GM19438 (cell line): Measurements from ENCODE around the gene ABCB11.
A peak's percentile ranks its signal among the peaks of the same experiment; 100 is the strongest.
"Not testable (repeated sequence)": the region's sequence is repeated elsewhere in the genome, so short reads cannot be mapped to it uniquely, and the experiment has no call there.

Experiments used
- ATAC-seq: cut with Tn5 transposase; IDR thresholded peaks from one replicate; pipeline ENCODE4 v1.9.1; 2021; ENCODE audit warnings: low read depth; ENCODE audit not compliant: unreplicated experiment

The ABCB11 gene

DNA sequence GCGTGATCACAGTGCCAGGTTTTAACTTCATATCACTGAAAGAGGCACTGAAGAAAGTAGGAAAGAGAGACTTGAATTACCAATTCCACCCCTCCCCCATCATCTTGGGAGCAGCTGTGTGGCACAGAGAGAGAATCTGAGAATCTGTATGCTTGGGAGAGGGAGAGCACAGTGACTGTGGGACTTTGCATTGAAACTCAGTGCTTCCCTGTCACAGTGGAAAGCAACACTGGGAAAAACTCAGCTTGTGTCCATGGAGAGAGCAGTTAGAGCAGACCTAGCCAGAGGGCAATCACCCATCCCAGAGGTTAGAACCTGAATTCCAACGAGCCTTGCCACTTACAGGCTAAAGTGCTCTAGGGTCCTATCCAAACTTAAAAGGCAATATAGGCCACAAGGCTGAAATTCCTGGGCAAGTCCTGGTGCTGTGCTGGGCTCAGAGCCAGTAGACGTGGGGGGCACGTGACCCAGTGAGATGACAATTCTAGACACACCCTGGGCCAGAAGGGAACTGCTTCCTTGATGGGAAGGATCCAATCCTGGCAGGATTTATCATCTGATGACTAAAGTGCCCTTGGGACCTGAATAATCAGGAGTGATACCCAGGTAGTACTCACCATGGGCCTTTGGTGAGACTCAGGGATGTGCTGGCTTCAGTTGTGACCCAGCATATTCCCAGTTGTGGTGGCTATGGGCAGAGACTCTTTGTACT, 15.5 kb upstream of the ABCB11 start:
- ATAC-seq, result no peak

DNA sequence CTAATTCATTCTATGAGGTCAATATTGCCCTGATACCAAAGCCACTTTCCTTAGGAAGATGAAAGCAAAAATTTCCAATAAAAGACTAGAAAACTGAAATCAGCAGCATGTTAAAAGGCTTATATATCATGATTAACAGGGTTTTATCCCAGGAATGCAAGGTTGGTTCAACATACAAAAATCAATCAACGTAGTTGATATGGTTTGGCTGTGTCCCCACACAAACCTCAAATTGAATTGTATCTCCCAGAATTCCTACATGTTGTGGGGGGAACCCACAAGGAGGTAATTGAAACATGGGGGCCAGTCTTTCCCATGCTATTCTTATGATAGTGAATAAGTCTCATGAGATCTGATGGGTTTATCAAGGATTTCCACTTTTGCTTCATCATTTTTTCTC, 11.7 kb upstream of the ABCB11 start:
- ATAC-seq, result no peak

DNA sequence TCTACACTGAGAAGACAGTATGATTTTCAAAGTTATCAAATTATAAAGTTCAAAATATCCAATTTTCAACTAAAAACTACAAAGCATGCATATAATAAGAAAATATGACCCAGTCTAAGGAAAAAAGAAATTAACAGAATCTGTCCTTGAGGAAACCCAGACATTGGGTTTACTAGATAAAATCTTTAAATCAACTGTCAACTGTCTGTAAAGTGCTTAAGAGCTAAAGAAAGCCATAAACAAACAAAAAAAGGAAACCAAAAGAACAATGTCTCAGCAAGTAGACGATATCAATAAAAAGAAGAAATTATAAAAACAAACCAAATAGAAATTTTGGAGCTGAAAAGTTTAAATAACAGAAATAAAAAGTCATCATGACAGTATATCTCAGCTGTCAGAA, 10.5 kb upstream of the ABCB11 start:
- ATAC-seq, result no peak

DNA sequence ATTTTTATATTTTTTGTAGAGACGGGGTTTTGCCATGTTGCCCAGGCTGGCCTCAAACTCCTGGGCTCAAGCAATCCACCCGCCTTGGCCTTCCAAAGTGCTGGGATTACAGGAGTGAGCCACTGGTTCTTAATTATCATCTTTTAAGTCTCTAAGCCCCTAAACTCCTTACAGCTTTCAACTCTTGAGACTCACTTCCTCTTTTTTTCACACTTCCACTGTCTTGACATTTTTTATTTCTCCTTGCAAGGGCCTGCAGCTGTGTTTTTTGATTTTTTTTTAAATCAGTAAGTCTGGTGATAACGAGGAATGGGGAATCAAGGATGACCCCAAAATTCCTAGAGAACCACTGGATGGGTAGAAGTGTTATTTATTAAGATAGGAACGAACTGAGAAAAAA, 8.6 kb upstream of the ABCB11 start:
- ATAC-seq, result no peak

DNA sequence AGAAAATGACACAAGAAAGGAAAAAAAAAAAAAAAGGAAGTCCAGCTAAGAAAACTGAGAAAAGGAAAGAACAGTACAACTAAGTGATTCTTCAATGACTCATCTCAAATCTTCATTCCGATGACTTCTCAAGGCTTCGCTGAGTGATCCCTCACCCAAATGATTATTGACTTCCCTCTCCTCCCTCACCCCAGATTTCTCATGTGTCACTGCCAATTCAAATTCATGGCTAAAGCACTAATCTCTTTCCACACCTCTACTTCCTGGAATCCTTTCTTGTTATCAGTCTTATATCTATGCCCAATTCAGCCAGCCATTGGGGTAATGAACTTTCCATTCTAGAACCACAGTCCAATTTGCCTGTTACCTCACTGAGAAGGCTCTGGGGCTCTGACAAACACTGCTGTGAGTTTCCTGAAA, 7.2 kb upstream of the ABCB11 start:
- ATAC-seq, result peak; percentile 62

DNA sequence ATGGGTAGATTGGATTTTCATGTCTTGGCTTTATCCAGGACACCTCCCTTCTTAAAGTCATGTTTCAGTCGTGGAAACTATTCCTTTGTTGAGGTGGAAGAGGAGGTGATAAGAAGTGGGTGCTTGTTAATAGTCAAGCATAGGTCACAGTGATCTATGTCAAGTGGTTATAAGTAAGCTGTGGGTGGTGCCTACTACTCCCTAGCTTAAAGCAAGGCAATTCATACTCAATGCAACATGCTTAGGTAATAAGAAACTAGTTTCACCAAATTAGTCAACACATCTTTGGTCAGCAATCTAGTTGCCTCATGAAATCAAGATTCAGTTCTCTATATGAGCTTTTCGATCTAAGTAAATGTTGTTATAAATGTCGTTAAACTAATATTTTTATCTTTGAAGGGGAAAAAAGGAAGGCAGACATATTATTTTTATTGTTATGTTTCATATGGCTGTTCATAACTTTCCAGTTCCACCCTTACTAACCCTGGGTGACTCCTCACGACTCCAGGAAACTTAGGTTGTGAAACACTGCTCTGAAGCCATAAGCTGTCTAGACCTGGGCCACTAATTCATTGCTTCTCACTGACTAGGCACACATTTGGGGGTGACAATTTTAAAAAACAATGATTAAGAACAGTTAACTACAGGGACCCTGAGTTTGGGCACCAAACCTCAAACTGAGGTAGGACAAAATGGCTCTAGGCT, 5.8 kb upstream of the ABCB11 start:
- ATAC-seq, result peak; percentile 54

DNA sequence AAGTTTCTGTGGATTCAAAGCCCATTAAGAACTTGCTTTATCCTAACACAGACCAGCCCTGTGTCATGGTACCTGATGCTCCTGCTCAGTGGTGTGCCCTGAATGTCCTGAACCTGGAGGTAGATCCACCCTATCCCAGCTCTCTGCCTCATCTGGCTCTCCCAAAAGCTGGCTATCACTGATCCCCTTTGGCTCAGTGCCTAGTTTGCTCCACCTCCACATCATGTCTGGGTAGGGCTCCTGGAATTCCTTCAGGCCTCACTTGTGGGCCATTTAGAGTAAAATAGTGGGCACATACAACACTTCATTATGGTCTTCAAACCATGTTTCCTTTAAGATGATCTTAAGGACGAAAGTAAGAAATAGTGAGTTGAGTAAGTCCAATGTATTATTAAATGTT, 4.8 kb upstream of the ABCB11 start:
- ATAC-seq, result no peak

DNA sequence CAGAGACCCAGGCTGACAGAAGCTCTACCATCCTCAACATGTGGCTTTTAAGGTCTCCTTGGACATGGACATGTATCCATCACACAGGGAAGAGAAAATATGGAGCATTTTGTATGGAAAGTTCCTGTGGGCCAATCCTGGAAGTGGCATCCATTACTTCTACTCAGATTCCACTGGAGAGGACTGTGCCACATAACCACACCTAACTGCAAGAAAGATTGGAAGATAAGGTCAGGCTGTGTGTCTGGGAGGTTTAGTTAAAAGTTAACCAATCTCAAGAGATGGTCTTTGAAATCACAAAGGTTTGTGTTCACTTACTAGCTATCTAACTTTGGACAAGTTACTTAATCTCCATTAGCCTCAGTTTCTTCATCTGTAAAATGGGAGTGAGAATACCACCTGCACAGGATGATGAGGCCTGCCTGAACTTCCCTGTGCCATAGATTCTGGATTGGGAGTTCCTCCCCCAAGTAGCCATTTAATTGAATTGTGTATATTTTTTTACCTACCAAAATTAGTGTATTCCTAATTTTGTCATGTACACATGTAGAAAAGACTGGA, 3.9 kb upstream of the ABCB11 start:
- ATAC-seq, result no peak

DNA sequence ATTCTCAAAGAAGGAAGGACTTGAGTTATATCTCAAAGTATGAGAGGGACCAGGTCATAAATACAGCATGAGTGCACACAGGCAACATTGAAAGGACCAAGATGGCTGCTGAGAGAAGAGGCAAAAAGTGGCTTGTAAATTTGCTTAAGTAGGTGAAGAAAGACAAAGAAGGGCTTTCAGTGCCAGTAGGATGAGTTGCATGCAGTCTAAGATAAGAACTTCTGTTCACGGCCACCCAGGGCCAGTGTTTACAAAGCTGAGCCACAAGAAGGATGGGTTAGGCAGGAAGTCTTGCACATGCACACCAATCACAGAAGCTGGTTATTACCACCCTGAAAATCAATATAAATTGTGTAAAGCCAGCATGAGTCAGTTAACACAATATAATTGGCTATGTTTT, 3.1 kb upstream of the ABCB11 start:
- no peak for ATAC-seq

DNA sequence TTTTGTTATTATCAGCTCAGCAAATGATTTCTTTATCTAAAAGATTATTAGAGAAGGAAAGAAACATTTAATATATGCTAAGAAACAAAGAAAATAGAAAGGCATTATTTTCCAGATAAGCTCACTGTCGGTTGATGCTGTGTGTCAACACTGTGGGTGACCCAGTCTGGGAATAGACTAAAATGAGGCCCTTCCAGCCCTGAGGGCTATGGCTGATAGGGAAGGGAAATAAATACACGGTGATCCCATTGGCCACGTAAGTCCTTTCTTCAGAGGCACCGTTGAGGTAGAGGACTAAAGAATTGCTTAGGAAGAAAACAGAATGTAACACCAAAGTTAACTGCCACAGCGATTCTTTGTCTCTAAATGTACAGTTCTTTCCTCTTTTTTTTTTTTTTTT, 1.8 kb downstream of the ABCB11 start:
- no peak for ATAC-seq

DNA sequence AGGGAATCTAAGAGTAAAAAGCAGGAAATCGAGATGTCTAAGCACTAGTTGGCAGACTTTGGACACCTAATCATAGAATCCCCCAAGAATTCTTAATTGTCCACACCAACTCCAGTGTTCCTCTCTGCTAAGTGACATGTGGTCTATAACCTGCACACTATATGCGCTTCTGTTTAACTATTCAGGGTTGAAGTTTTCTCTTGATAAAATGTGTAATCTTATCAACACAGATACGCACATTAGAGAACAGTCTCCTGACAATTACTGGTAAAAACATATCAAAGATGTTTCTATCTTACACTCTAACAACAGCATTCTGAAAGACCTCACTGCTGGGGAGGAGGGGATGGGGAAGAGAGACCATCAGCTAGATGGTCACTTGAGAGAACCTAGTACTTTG, 3.9 kb downstream of the ABCB11 start:
- no peak for ATAC-seq

DNA sequence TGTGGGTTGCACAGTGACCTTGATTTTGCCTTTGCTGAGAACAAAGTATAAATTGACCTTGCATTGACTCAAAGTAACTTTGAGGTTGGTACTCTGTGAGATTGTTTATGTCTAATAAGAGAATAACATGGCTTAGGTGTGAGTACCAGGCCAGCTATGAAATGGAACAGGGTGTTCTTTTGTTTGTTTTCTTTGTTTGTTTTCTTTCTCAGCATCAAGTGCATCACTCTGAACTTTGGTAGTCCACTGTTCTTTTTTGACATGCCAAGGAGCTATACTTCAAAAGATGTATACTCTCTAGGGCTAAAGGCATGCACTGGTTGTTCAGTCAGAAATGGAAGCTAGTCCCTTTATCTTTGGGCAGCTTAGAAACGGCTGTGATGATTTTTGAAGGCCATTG, 5.1 kb downstream of the ABCB11 start:
- no peak for ATAC-seq

DNA sequence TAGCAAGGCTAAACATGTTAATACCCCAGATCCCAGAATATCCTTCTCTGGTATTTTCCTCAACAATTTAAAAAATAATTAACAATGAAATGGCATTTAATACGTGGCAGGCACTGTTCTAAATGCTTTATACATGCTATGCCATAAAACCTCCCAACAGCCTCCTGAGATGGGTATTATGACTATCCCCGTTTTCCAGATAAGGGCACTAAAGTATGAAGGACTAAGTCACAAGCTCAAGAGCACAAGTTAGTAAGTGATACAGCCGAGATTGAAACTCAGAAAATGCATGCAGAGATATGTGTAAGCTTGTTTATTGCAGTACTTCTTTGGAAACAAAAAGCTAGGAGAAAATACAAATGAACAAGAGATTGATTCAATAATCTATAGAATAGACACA, 8.0 kb downstream of the ABCB11 start:
- ATAC-seq, result no peak

DNA sequence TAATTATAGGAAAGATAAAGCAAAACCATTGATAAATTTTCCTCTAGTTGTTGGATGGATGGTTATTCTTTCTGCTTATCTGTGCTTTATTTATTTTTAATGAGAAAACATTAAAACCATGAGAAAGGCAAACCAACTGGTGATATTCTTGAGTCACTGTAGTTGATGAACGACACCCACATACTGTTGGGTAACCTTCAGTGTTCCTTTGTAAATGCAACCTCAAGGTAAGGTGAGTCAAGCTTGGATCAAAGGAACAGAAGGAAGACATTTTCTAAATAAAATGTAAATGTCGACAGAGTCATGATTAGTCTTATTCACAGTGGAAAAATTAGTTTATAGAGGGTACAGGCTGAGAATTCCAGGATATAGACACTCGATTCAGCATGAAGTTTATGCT, 12.7 kb downstream of the ABCB11 start:
- ATAC-seq, result no peak

DNA sequence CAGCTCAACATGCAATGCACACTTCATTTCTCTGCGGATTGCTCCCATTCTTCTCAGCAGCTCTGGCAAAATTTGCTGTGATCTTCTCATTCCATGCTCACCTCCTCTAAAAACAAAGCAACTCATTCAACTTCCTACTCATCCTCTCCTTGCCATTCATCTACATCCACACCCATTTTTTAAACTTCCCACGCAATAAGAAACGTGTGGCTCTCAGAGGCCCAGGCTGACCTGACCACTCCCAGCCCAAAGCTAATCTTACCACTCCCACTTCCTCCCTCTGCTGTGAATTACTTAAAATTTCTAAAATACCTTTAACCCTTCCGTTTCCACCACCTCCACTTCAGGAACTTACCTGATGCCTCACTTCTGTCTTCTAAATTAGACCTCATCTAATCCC, 15.2 kb downstream of the ABCB11 start:
- ATAC-seq, result no peak

DNA sequence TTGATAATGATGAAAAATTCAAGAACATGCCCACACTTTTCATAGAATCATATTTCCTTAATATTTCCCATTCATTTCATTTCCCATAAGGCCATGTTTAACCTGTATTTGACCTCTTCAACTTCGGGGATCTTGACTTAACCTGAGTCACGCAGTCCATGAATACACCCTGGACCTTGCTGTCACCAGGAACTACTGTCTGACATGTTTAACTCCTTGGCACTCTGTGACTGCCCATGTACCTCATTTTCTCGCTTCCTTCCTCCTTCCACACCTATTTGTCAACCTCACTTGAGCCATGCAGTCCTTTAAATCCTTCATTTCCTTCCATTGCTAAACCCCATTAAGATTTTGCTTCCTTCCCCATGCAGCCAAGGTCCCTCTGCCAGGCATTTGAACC, 16.3 kb downstream of the ABCB11 start:
- no peak for ATAC-seq

DNA sequence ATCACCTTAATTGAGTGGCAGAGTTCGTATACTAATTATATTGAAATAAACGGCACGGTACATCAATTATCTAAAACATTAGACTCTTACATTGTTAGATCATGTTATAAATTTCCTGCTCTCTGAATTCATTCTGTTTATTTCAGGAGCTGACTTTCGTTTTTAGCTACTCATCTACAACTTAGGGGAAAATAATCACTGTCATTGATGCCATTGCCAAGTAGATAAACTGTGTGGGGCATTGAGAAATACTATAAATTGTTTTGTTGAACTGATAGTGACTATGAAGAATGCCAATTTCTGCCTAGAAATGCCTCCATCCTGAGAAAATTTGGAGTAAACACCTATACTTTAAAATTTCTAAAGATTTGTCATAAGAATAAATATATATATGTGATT, 17.5 kb downstream of the ABCB11 start:
- no peak for ATAC-seq

DNA sequence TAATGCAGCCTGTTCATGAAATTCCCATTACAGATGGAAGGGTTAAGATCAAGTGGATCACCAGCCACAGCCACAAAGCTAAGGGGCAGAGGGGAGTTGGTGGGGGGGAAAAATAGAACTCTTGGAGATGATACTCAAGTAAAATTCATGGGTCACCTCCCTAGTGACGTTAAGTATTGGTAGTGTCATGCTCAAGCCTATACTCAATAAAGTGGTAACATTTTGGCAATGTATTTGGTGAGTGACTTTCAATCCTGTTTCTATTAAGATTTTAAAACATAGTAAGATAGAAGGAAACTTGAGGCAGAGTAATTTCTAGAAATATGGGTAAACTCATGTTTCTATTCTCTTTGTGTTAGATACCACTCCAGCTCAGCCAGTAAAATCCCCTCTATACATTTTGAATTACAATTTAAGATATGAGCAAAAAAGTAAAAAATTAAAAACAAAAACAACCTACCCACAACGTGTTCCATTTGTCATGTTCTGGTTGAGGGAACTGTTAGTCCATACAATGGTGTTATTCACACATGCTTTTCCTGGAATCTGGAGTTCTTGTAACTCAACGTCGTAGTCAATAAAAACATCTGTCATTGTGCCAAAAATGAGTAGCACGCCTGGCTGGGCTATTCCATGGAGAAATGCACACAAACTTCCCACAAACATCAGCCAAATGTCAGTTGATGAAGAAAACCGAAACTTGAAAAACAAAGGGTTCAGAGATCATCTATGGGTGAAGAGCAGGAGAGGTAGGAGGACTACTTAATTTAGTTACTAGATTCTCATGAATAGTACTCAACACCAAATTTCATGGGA, 18.1 kb downstream of the ABCB11 start:
- ATAC-seq, result no peak

DNA sequence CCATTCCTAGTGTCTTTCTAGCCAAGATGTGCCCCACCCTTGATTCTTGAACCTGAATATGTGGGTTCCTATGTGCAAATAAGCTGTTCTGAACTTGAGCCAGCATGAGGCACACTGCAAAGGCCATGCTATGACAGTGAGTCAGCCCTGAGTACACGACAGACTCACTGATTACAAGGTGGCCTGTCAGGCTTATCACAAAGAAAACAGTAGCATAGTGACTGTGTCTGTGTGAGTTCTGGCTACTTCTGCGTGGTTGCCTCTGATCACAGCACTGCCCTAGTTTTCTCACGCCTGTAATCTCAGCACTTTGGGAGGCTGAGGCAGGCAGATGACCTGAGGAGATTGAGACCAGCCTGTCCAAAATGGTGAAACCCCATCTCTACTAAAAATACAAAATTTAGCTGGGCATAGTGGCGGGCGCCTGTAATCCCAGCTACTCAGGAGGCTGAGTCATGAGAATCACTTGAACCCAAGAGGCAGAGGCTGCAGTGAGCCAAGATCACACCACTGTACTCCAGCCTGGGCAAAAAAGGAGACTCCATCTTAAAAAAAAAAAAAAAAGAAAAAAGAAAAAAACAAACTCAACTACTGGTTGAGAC, 18.8 kb downstream of the ABCB11 start:
- ATAC-seq, result not testable (repeated sequence)

DNA sequence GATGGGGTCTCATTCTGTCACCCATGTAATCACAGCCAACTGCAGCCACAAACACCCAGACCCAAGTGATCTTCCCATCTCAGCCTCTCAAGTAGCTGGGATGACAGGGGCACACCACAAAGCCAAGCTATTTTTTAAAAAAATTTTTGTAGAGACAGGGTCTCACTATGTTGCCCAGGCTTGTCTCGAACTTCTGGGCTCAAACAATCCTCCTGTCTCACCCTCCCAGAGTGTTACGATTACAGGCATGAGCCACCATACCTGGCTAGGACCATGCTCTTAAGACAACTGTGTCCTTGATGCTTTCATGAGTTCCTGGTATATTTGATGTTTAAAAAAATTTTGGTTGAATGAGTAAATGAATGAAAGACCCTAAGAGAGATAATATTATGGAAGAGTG, 19.4 kb downstream of the ABCB11 start:
- ATAC-seq, result no peak
